AG09309 (cell line): ENCODE data around the gene EIF5A.

Source experiments
- DNase-seq: peaks from one replicate; pipeline ENCODE4 v3.0.0-alpha.2; 2010; ENCODE audit warnings: low read depth
- H3K4me3 ChIP-seq: 2 replicates; pipeline ENCODE4 v1.5.1; 2011; ENCODE audit warnings: mild to moderate bottlenecking, low read depth, low read length, moderate library complexity; ENCODE audit not compliant: control insufficient read depth
- CTCF ChIP-seq: IDR thresholded peaks from 2 replicates; pipeline ENCODE4 v1.5.1; 2011; ENCODE audit warnings: mild to moderate bottlenecking, low read depth, low read length, inconsistent platforms; ENCODE audit not compliant: insufficient read depth, control insufficient read depth; ENCODE audit errors: missing control alignments

EIF5A gene

DNA sequence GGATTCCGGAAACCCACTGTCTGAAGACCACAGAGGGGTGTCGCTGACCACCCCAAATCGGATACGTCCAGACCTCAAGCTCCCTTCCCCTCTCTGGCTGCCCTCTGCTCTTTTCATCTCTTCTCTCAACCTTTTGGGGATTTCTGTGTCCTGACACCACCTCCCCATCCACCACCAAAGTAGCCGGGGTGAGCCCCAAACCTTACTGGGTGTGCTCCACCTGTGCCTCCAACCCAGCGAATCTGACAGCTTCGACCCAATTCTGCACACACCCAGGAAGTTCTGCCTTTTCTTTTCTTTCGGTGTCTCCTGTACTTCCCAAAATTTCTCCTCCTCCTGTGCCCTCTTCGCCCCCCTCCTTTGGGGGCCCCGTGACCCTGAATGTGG is 45.1 kb downstream of the EIF5A start:
- H3K4me3 ChIP-seq: peak overlapping the region; percentile 93
- no peak for DNase-seq
- peak; percentile 72 for TF ChIP-seq CTCF

DNA sequence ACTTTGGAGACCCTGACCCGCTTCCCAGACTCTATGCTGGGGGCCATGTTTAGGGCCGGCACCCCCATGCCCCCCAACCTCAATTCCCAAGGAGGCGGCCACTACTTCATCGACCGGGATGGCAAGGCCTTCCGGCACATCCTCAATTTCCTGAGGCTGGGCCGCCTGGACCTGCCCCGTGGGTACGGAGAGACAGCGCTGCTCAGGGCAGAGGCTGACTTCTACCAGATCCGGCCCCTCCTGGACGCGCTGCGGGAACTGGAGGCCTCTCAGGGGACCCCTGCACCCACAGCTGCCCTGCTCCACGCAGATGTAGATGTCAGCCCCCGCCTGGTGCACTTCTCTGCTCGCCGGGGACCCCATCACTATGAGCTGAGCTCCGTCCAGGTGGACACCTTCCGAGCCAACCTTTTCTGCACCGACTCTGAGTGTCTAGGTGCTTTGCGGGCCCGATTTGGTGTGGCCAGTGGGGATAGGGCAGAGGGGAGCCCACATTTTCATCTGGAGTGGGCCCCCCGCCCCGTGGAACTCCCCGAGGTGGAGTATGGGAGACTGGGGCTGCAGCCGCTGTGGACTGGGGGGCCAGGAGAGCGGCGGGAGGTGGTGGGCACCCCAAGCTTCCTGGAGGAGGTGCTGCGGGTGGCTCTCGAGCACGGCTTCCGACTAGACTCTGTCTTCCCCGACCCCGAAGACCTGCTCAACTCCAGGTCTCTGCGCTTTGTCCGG is 45.6 kb downstream of the EIF5A start:
- no peak for DNase-seq
- peak overlapping the region; percentile 93 for H3K4me3 ChIP-seq
- TF ChIP-seq CTCF: no peak

DNA sequence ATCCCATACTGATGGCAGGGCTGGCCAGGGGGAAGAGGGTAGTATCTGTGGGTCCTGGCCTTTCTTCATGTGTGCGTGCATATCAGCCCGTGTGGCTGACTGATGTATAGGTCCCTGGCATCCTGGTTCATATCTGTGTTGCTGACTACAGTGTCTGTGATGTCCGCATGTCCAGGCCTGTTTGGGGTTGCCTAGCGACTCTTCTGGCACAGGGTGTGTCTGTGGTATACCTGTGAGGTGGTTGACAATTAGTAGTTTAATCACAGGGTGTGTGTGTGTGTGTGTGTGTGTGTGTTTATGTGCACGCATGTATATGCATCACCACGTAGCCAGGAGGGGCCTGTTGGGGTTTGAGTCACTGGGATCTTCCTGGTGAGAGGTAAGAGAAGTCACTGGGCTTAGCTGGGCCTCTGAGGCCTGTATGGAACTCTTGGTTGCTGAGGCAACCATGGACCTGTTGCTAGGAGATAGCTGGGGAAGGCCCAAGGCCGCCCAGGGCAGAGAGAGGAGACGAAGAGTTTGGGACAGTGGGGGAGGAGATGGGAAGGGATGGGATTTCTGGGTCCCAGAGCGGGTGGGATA is 46.9 kb downstream of the EIF5A start:
- TF ChIP-seq CTCF: no peak
- DNase-seq: no peak
- peak overlapping the region; percentile 7; the same call in 1 of the 2 replicates for H3K4me3 ChIP-seq

- DNase-seq: no peak
- peak within 1 kb of the TSS; percentile 7; the same call in 1 of the 2 replicates for H3K4me3 ChIP-seq
Measured at GRCh38 chr17:7355053-7355452, 47.6 kb downstream of the EIF5A start, which contains the start of gene TMEM95. TMEM95 (plus strand) TSS chr17:7355156; CDS start chr17:7355205, 49 bp downstream.

GRCh38 chr17:7355573-7355972 is 48.1 kb downstream of the EIF5A start:
- H3K4me3 ChIP-seq: no peak overlapping the region
- TF ChIP-seq CTCF: no peak
- DNase-seq: no peak

More at GRCh38 chr17:7355053-7355452, 47.6 kb downstream of the EIF5A start, which contains the start of gene TMEM95:
- no peak for TF ChIP-seq CTCF

DNA sequence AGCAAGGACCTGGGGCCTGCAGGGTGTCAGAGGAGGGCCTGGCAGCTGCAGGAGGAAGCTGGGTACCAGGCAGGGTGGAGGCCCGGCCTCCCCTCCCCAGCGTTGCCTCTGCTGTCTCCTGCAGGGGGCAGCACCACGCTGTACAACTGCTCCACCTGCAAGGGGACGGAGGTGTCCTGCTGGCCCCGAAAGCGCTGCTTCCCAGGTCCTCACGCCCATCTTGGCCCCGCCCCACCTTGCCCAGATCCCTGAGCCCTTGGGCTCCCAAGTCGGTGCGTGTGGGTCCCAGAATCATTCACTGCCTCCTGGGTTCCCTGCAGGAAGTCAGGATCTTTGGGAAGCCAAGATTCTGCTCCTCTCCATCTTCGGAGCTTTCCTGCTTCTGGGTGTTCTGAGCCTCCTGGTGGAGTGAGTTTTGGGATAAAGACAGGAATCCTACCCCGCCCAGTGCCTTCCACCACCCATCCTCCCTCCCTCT is 48.7 kb downstream of the EIF5A start:
- TF ChIP-seq CTCF: peak; percentile 89
- DNase-seq: no peak
- H3K4me3 ChIP-seq: no peak overlapping the region
